ENCODE measurements around the gene FBXW11.

The FBXW11 gene

DNA sequence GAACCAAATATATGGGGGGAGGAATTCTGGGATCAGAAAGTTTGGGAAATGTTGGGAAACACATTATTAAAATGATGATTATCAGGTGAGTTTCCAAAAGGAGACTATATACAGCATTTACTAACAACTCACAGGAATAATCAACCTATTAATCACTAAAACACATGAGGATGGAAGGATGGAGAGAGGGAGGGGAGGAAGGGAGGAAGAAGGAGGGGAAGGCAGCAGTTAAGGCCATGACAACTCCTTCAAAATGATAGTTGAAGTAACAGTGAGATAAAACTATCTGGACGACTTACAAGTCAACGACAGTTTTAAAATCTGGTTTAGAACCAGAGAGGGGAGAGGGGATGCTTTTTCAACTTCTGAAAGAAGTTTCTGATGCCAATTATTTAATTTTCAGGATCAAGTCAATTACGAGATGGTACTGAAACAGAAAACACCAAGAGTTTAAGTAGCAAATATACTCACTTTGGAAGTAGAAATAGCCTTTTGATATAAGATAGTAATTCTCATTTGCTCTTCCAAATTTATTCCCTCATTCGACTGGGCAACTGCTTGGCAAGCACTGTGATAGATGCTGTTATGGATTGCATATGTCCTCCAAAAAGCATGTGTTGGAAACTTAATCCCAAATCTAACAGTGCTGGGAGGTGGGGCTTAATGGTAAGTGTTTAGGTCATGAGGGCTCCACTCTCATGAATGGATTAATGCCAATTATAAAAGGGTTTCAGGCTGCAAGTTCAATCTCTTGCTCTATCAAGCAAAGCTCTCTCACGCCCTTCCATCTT is 30.4 kb downstream of the FBXW11 start:
- no peak for TF ChIP-seq CTCF (conservative IDR thresholded peaks at IDR 0.05; ENCODE audit: low read length)
- no peak for DNase-seq (ENCODE audit: low read depth)
- H3K4me3 ChIP-seq (ENCODE audit: low read length) = no peak overlapping the region

DNA sequence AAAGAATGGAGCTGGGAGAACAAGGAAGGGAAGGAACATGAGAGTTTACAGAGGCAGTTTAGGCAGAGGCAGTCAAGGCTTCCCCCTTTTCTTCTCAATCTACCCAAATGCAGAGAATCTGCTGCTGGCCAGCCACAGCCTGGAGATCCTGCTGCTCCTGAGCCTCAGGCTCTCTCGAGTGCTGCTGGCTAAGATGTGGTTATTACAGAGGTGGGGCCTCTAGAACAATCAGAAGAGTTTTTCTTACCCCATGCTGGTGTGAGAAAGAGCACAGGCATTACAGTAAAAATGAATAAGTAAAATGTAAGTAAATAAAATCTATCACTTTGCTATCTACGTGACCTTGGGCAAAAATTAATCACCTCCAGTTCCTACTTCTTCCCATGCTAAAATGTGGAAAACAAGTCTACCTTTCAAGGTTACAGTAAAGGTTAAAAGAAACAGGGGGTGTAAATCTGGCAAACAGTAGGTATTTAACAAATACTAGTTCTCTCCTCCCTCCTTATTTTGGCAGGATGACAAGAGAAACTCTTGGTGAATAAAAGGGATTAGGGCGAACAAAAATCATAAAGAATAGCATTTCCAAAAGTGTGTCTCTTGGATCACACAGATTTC is 31.1 kb downstream of the FBXW11 start:
- no peak overlapping the region for H3K4me3 ChIP-seq (ENCODE audit: low read length)
- peak; percentile 11 for DNase-seq (ENCODE audit: low read depth)
- TF ChIP-seq CTCF (conservative IDR thresholded peaks at IDR 0.05; ENCODE audit: low read length) = no peak

GRCh38 chr5:171970826-171971225 is 35.6 kb downstream of the FBXW11 start:
- DNase-seq (ENCODE audit: low read depth) = no peak
- H3K4me3 ChIP-seq (ENCODE audit: low read length) = no peak overlapping the region
- TF ChIP-seq CTCF (conservative IDR thresholded peaks at IDR 0.05; ENCODE audit: low read length) = no peak

GRCh38 chr5:171969288-171969880 is 37.1 kb downstream of the FBXW11 start:
- DNase-seq (ENCODE audit: low read depth) = peak; percentile 54

GRCh38 chr5:171968531-171968930 is 37.9 kb downstream of the FBXW11 start:
- no peak overlapping the region for H3K4me3 ChIP-seq (ENCODE audit: low read length)

More at GRCh38 chr5:171969288-171969880, 37.1 kb downstream of the FBXW11 start:
- no peak for TF ChIP-seq CTCF (conservative IDR thresholded peaks at IDR 0.05; ENCODE audit: low read length)
- no peak overlapping the region for H3K4me3 ChIP-seq (ENCODE audit: low read length)

GRCh38 chr5:171966964-171967363 is 39.5 kb downstream of the FBXW11 start:
- TF ChIP-seq CTCF (conservative IDR thresholded peaks at IDR 0.05; ENCODE audit: low read length) = no peak

More at GRCh38 chr5:171968531-171968930, 37.9 kb downstream of the FBXW11 start:
- no peak for TF ChIP-seq CTCF (conservative IDR thresholded peaks at IDR 0.05; ENCODE audit: low read length)
- no peak for DNase-seq (ENCODE audit: low read depth)

More at GRCh38 chr5:171966964-171967363, 39.5 kb downstream of the FBXW11 start:
- H3K4me3 ChIP-seq (ENCODE audit: low read length) = no peak overlapping the region
- no peak for DNase-seq (ENCODE audit: low read depth)

Measured in AG10803 (cell line).